H9 (cell line): ENCODE results near the gene CSF1. TPM values are rescaled to one million over a fixed set of nuclear protein-coding genes. Genes with fewer than 3 reads are reported as not detected.

ENCODE experiments used
- DNase-seq: peaks from one replicate; pipeline ENCODE4 v3.0.0-alpha.2; 2017
- H2AFZ ChIP-seq: one replicate; pipeline ENCODE4 v1.6.1; 2013; ENCODE audit warnings: mild to moderate bottlenecking, low read length, control low read depth, moderate library complexity
- H2AK5ac ChIP-seq: 2 replicates; pipeline ENCODE4 v1.6.1; 2013; ENCODE audit warnings: low read length, control low read depth, mixed read lengths; ENCODE audit not compliant: insufficient read length
- H2BK120ac ChIP-seq: one replicate; pipeline ENCODE4 v1.6.1; 2013; ENCODE audit warnings: low read depth, mild to moderate bottlenecking, low read length, control low read depth, inconsistent platforms; ENCODE audit not compliant: poor library complexity, severe bottlenecking
- H2BK12ac ChIP-seq: 2 replicates; pipeline ENCODE4 v1.6.1; 2013; ENCODE audit warnings: low read length, control low read depth, mixed read lengths, low read depth; ENCODE audit not compliant: insufficient read length
- H2BK15ac ChIP-seq: 2 replicates; pipeline ENCODE4 v1.6.1; 2013; ENCODE audit warnings: low read depth, low read length, control low read depth
- H2BK20ac ChIP-seq: one replicate; pipeline ENCODE4 v1.6.1; 2013; ENCODE audit warnings: low read depth, mild to moderate bottlenecking, low read length, control low read depth, inconsistent platforms; ENCODE audit not compliant: poor library complexity, severe bottlenecking
- H2BK5ac ChIP-seq: 2 replicates; pipeline ENCODE4 v1.6.1; 2013; ENCODE audit warnings: low read length, control low read depth, mixed read lengths; ENCODE audit not compliant: insufficient read length
- H3K14ac ChIP-seq: 2 replicates; pipeline ENCODE4 v1.6.1; 2013; ENCODE audit warnings: low read length, control low read depth; ENCODE audit not compliant: insufficient read depth
- H3K18ac ChIP-seq: 2 replicates; pipeline ENCODE4 v1.6.1; 2013; ENCODE audit warnings: low read depth, mild to moderate bottlenecking, mixed read lengths, low read length, control low read depth; ENCODE audit not compliant: insufficient read length
- H3K23ac ChIP-seq: 2 replicates; pipeline ENCODE4 v1.6.1; 2013; ENCODE audit warnings: low read length, control low read depth, mixed read lengths, low read depth; ENCODE audit not compliant: insufficient read length
- H3K23me2 ChIP-seq: 2 replicates; pipeline ENCODE4 v1.6.1; 2013; ENCODE audit warnings: low read depth, mild to moderate bottlenecking, mixed read lengths, low read length, control low read depth; ENCODE audit not compliant: insufficient read length, poor library complexity, severe bottlenecking
- H3K27ac ChIP-seq: 2 replicates; pipeline ENCODE4 v1.5.1; 2013; ENCODE audit warnings: low read length, control low read depth, mixed read lengths, low read depth; ENCODE audit not compliant: insufficient read length
- H3K27me3 ChIP-seq: 2 replicates; pipeline ENCODE4 v1.6.1; 2013; ENCODE audit warnings: low read length, control low read depth, inconsistent platforms; ENCODE audit not compliant: insufficient read depth
- H3K4ac ChIP-seq: 2 replicates; pipeline ENCODE4 v1.6.1; 2013; ENCODE audit warnings: low read depth, mild to moderate bottlenecking, control low read depth, inconsistent platforms, low read length, moderate library complexity
- H3K4me1 ChIP-seq: 2 replicates; pipeline ENCODE4 v1.6.1; 2013; ENCODE audit warnings: low read length, control low read depth, inconsistent platforms; ENCODE audit not compliant: insufficient read depth
- H3K4me2 ChIP-seq: 2 replicates; pipeline ENCODE4 v1.6.1; 2013; ENCODE audit warnings: low read length, control low read depth, mixed read lengths; ENCODE audit not compliant: insufficient read length, insufficient read depth
- H3K56ac ChIP-seq: 2 replicates; pipeline ENCODE4 v1.6.1; 2013; ENCODE audit warnings: low read depth, mild to moderate bottlenecking, mixed read lengths, low read length, control low read depth; ENCODE audit not compliant: insufficient read length
- H3K79me1 ChIP-seq: 2 replicates; pipeline ENCODE4 v1.6.1; 2013; ENCODE audit warnings: low read depth, mild to moderate bottlenecking, moderate library complexity, low read length, control low read depth, inconsistent platforms; ENCODE audit not compliant: insufficient read depth, poor library complexity, severe bottlenecking
- H3K79me2 ChIP-seq: 2 replicates; pipeline ENCODE4 v1.6.1; 2013; ENCODE audit warnings: low read length, control low read depth, inconsistent platforms; ENCODE audit not compliant: insufficient read depth
- H3K9ac ChIP-seq: 2 replicates; pipeline ENCODE4 v1.6.1; 2013; ENCODE audit warnings: low read length, control low read depth, mixed read lengths; ENCODE audit not compliant: insufficient read length; ENCODE audit errors: extremely low read depth
- H3K9me3 ChIP-seq: one replicate; pipeline ENCODE4 v1.6.1; 2013; ENCODE audit warnings: low read depth, low read length, inconsistent platforms; ENCODE audit not compliant: control insufficient read depth
- H3T11ph ChIP-seq: one replicate; pipeline ENCODE4 v1.6.1; 2013; ENCODE audit warnings: mild to moderate bottlenecking, low read length, control low read depth, inconsistent platforms
- H4K20me1 ChIP-seq: one replicate; pipeline ENCODE4 v1.6.1; 2013; ENCODE audit not compliant: control insufficient read depth, insufficient read length, insufficient read depth
- H4K5ac ChIP-seq: 2 replicates; pipeline ENCODE4 v1.6.1; 2013; ENCODE audit warnings: low read depth, mild to moderate bottlenecking, mixed read lengths, low read length, control low read depth; ENCODE audit not compliant: insufficient read length
- H4K8ac ChIP-seq: replicated peaks from 2 replicates; pipeline ENCODE4 v1.6.1; 2013; ENCODE audit warnings: low read length, control low read depth, mixed read lengths, low read depth; ENCODE audit not compliant: insufficient read length
- H4K91ac ChIP-seq: 2 replicates; pipeline ENCODE4 v1.6.1; 2013; ENCODE audit warnings: low read depth, mild to moderate bottlenecking, moderate library complexity, mixed read lengths, low read length, control low read depth; ENCODE audit not compliant: insufficient read length
- H3K27ac Mint-ChIP-seq, 3 experiments: 2 replicates in 2 of 3; 3 replicates in 1 of 3; pipeline ENCODE4 v1.8.0; 2020 to 2021; ENCODE audit warnings: mixed read lengths in 3 of 3, mild to moderate bottlenecking in 1 of 3, moderate library complexity in 1 of 3
- H3K27me3 Mint-ChIP-seq: 2 replicates; pipeline ENCODE4 v1.8.0; 2021; ENCODE audit warnings: low read depth, mild to moderate bottlenecking, moderate library complexity, mixed read lengths
- H3K36me3 Mint-ChIP-seq, 3 experiments: 2 replicates in 2 of 3; 3 replicates in 1 of 3; pipeline ENCODE4 v1.8.0; 2020 to 2021; ENCODE audit warnings: low read depth in 3 of 3, mixed read lengths in 3 of 3; ENCODE audit not compliant: insufficient read depth in 1 of 3
- H3K4me1 Mint-ChIP-seq, 2 experiments: 2 replicates each; pipeline ENCODE4 v1.8.0; 2020; ENCODE audit warnings: mixed read lengths in 2 of 2
- H3K4me3 Mint-ChIP-seq, 2 experiments: 2 replicates in 1 of 2; 3 replicates in 1 of 2; pipeline ENCODE4 v1.8.0; 2020 to 2021; ENCODE audit warnings: mild to moderate bottlenecking in 2 of 2, mixed read lengths in 2 of 2, moderate library complexity in 1 of 2
- H3K9me3 Mint-ChIP-seq, 2 experiments: 2 replicates in 1 of 2; 3 replicates in 1 of 2; pipeline ENCODE4 v1.8.0; 2020; ENCODE audit warnings: mild to moderate bottlenecking in 2 of 2, mixed read lengths in 2 of 2, moderate library complexity in 1 of 2
- WGBS: extraction: QIAGEN DNeasy Blood & Tissue Kit; methylation state at CpG from one replicate; pipeline ENCODE4 v1.1.7; 2013; ENCODE audit warnings: missing lambda C conversion rate, low lambda C conversion rate, mixed read lengths; ENCODE audit not compliant: insufficient read length; ENCODE audit errors: extremely low coverage; 5-methylcytosine and 5-hydroxymethylcytosine counted together
- total RNA-seq: library from RNA; stranded (reverse); gene quantifications from 2 replicates; pipeline ENCODE4 v1.2.1, GENCODE V29; 2021
- TF ChIP-seq, protein P1 (sequence below): fragments of 200-600 bp; sonication (generic); conservative IDR thresholded peaks from 3 replicates; pipeline ENCODE4 v1.8.0; 2021; ENCODE audit warnings: antibody characterized with exemption, mild to moderate bottlenecking

The CSF1 gene
- total RNA-seq, 1 experiment from 2014 or later = 2.3 TPM

DNA sequence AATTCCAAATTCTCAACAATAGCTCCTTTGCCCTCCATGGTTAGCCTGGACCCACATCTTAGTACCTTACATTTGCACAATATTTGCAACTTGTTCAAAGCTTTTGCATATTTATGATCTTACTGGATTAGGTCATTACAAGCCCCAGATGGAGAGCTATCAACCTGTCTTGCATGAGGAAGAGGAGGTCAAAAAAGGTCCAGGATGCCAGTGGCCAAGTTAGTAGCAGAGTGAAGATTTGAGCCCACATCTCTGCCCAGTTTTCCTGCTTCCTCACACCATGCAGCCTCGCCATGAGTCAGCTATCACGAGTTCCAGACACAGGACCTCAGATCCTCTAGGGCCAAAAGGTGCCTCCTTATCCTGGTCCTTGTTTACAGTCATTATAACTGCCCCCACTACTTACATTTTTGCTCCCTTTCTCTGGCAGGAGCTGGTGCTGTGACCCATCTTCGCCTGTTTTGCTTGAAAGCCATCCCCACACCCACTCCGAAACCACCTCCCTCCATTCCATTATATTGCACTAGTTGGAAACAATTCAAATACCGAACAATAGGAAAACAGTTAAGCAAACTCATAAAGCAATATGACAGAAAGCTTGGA lies 68.9 kb downstream of the CSF1 start:
- no peaks in the 10 kb centered on the region for H3K79me1 ChIP-seq
- no peak overlapping the region for H3K4me3 Mint-ChIP-seq
- H4K20me1 ChIP-seq = no peaks in the 10 kb centered on the region
- no peak overlapping the region for H3K18ac ChIP-seq
- no peak overlapping the region for H2AFZ ChIP-seq
- no CpG with 5 or more reads among the region's 5 CpGs for WGBS
- H3K27me3 ChIP-seq = no peaks in the 10 kb centered on the region
- H2BK5ac ChIP-seq = no peak overlapping the region
- no peak overlapping the region for H4K8ac ChIP-seq
- H3K4me1 Mint-ChIP-seq = peaks cover 11 to 24% of the 10 kb centered on the region in 2 experiments
- no peaks in the 10 kb centered on the region for H3K23me2 ChIP-seq
- H3K4me1 ChIP-seq = 0 out of 2 replicates have a peak, but pooled peaks cover 3% of the 10 kb centered on the region
- H4K91ac ChIP-seq = no peak overlapping the region
- H2BK20ac ChIP-seq = no peak overlapping the region
- H3K23ac ChIP-seq = no peak overlapping the region
- no peak overlapping the region for H2AK5ac ChIP-seq
- TF ChIP-seq, protein P1, sequence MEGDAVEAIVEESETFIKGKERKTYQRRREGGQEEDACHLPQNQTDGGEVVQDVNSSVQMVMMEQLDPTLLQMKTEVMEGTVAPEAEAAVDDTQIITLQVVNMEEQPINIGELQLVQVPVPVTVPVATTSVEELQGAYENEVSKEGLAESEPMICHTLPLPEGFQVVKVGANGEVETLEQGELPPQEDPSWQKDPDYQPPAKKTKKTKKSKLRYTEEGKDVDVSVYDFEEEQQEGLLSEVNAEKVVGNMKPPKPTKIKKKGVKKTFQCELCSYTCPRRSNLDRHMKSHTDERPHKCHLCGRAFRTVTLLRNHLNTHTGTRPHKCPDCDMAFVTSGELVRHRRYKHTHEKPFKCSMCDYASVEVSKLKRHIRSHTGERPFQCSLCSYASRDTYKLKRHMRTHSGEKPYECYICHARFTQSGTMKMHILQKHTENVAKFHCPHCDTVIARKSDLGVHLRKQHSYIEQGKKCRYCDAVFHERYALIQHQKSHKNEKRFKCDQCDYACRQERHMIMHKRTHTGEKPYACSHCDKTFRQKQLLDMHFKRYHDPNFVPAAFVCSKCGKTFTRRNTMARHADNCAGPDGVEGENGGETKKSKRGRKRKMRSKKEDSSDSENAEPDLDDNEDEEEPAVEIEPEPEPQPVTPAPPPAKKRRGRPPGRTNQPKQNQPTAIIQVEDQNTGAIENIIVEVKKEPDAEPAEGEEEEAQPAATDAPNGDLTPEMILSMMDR = no peak
- H3T11ph ChIP-seq = no peak overlapping the region
- H3K27ac ChIP-seq = no peak overlapping the region
- no peak overlapping the region for H3K4me2 ChIP-seq
- no peak overlapping the region for H3K9ac ChIP-seq
- H3K27ac Mint-ChIP-seq = no peak overlapping the region
- no peak overlapping the region for H4K5ac ChIP-seq
- H3K9me3 ChIP-seq = no peaks in the 10 kb centered on the region
- H3K4ac ChIP-seq = no peak overlapping the region
- H3K56ac ChIP-seq = no peak overlapping the region
- DNase-seq = no peak
- no peaks in the 10 kb centered on the region for H3K36me3 Mint-ChIP-seq
- H3K9me3 Mint-ChIP-seq = no peaks in the 10 kb centered on the region
- H2BK120ac ChIP-seq = no peak overlapping the region
- no peak overlapping the region for H2BK12ac ChIP-seq
- no peaks in the 10 kb centered on the region for H3K79me2 ChIP-seq
- H2BK15ac ChIP-seq = no peak overlapping the region
- H3K27me3 Mint-ChIP-seq = peaks cover 5% of the 10 kb centered on the region
- H3K14ac ChIP-seq = no peak overlapping the region

Other genes starting within 250 kb of the CSF1 start
- 14.9 and 15.3 TPM in 2 replicates for gene GSTM2, start 242.8 kb upstream of the CSF1 start, total RNA-seq
- gene GSTM1, start 223.0 kb upstream of the CSF1 start, total RNA-seq = 19.5 and 20.7 TPM in 2 replicates
- gene GSTM5, start 198.6 kb upstream of the CSF1 start, total RNA-seq = not detected in 2 replicates
- gene GSTM3, start 169.8 kb upstream of the CSF1 start, total RNA-seq = 2.7 and 3.5 TPM in 2 replicates
- gene EPS8L3, start 146.9 kb upstream of the CSF1 start, total RNA-seq = not detected in 2 replicates
- gene AHCYL1, start 73.9 kb downstream of the CSF1 start, total RNA-seq = 86.0 and 89.0 TPM in 2 replicates
- 38.9 and 43.6 TPM in 2 replicates for gene STRIP1, start 123.8 kb downstream of the CSF1 start, total RNA-seq
- gene ALX3, start 159.8 kb downstream of the CSF1 start, total RNA-seq = not detected in 2 replicates
- not detected in 2 replicates for gene UBL4B, start 201.6 kb downstream of the CSF1 start, total RNA-seq
- 0.17 and 0.46 TPM in 2 replicates for gene SLC6A17, start 239.6 kb downstream of the CSF1 start, total RNA-seq